Measurements from ENCODE around the gene CORO6. TPM values are rescaled to one million over a fixed set of nuclear protein-coding genes. Genes with fewer than 3 reads are reported as not detected.

CORO6 gene
- total and polyA plus RNA-seq, 2 of the 13 experiments (the other 11 are each of a cell fraction or from before 2014, with no cell fraction given), result 0.42 to 0.82 TPM

- TF ChIP-seq ZBTB14 (CRISPR knock-in tag; IDR thresholded peaks at IDR 0.05), result no peak
- no peak for TF ChIP-seq ZKSCAN8 (CRISPR knock-in tag; IDR thresholded peaks at IDR 0.05; ENCODE audit: borderline replicate concordance)
- no peak for TF ChIP-seq ZNF503 (CRISPR knock-in tag; IDR thresholded peaks at IDR 0.05)
- TF ChIP-seq BCL6 (CRISPR knock-in tag; IDR thresholded peaks at IDR 0.05), result 0 out of 2 replicates have a peak, but pooled peaks have one; percentile 15
- no peak for TF ChIP-seq ZNF703 (CRISPR knock-in tag; IDR thresholded peaks at IDR 0.05; ENCODE audit: borderline replicate concordance)
- no peak for TF ChIP-seq AGO2 (optimal IDR thresholded peaks at IDR 0.05; ENCODE audit: low read depth, low read length)
- TF ChIP-seq PHF20 (CRISPR knock-in tag; IDR thresholded peaks at IDR 0.05), result no peak; the same call in 1 of the 2 replicates
- TF ChIP-seq MYC (CRISPR knock-in tag; IDR thresholded peaks at IDR 0.05; ENCODE audit: borderline replicate concordance), result peak; percentile 85
- no peak for TF ChIP-seq CHD2 (IDR thresholded peaks at IDR 0.05; ENCODE audit: low read depth, low read length)
- no peak for TF ChIP-seq MIER3 (CRISPR knock-in tag; IDR thresholded peaks at IDR 0.05; ENCODE audit: borderline replicate concordance)
- no peak for TF ChIP-seq TCF7 (IDR thresholded peaks at IDR 0.05; ENCODE audit: low read depth)
- no peak for TF ChIP-seq ZNF800 (CRISPR knock-in tag; IDR thresholded peaks at IDR 0.05)
- no peak for TF ChIP-seq ZNF256 (CRISPR knock-in tag; conservative IDR thresholded peaks at IDR 0.05)
- no peak for TF ChIP-seq KLF9 (CRISPR knock-in tag; IDR thresholded peaks at IDR 0.05; ENCODE audit: low read depth)
- TF ChIP-seq RFXANK (CRISPR knock-in tag; IDR thresholded peaks at IDR 0.05), result no peak
- TF ChIP-seq U2AF2 (IDR thresholded peaks at IDR 0.05; ENCODE audit: low read depth, low read length), result no peak
- TF ChIP-seq ZNF580 (CRISPR knock-in tag; IDR thresholded peaks at IDR 0.05; ENCODE audit: borderline replicate concordance, low read depth), result no peak
- peak; percentile 52; the same call in 1 of the 2 replicates for TF ChIP-seq ZNF564 (CRISPR knock-in tag; IDR thresholded peaks at IDR 0.05)
- TF ChIP-seq GABPB1 (CRISPR knock-in tag; IDR thresholded peaks at IDR 0.05), result no peak; the same call in none of the 2 replicates
- TF ChIP-seq ONECUT2 (CRISPR knock-in tag; IDR thresholded peaks at IDR 0.05), result no peak
- no peak for TF ChIP-seq ZHX1 (CRISPR knock-in tag; IDR thresholded peaks at IDR 0.05; ENCODE audit: low read depth)
- no peak for TF ChIP-seq RFX3 (CRISPR knock-in tag; IDR thresholded peaks at IDR 0.05)
- TF ChIP-seq ZNF12 (CRISPR knock-in tag; IDR thresholded peaks at IDR 0.05), result no peak
- no peak for TF ChIP-seq ZNF431 (CRISPR knock-in tag; IDR thresholded peaks at IDR 0.05; ENCODE audit: borderline replicate concordance, low read depth)
- no peak for TF ChIP-seq HMGA1 (CRISPR knock-in tag; conservative IDR thresholded peaks at IDR 0.05)
Observed at GRCh38 chr17:29591146-29591736, 31.5 kb downstream of the CORO6 start (continued).
